ENCODE data around the gene ARHGAP5. TPM values are rescaled to one million over a fixed set of nuclear protein-coding genes. Genes with fewer than 3 reads are reported as not detected.

The ARHGAP5 gene
- total and polyA plus RNA-seq, 9 of the 15 experiments (the other 6 are each of a cell fraction or from before 2014, with no cell fraction given) = 3.1 to 21.8 (median 12.1) TPM

DNA sequence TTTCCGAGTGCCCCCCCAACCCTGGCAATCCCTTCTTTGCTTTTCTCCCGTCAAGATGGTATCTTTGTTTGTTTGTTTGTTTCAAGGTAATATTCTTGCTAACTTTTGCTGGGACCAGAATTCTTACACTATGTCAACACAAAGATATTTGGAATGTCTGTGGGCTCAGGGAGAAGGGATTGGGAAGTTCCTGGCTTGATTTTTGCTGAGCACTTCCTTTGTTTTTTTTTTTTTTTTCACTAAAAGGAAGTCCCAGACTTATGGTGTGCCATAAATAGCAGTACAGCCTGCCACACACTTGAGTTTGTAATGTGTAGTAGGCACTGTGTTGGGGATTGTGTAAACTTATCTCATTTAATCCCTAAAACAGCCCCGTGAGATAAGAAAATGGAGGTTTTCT lies 113.6 kb downstream of the ARHGAP5 start:
- H2AFZ ChIP-seq (ENCODE audit: low read depth, low read length) = no peak overlapping the region
- no peak for FAIRE-seq
- no peak overlapping the region for H3K4me3 ChIP-seq
- H4K20me1 ChIP-seq (replicated peaks; ENCODE audit: control insufficient read depth, insufficient read depth, low read length) = no peaks in the 10 kb centered on the region
- intact Hi-C loops (cut with micrococcal nuclease) (no loop called here), in situ Hi-C loops (cut with MboI) (no loop called here)
- ChIA-PET CTCF (ENCODE audit: low intra/inter-chr PET ratio) (no interaction called here), POLR2A (no interaction called here)
- no peak overlapping the region for H3K4me2 ChIP-seq (ENCODE audit: insufficient read depth, low read length)
- no TSS peak for BruUV-seq (replicated peaks)
- H3K36me3 ChIP-seq (ENCODE audit: control insufficient read depth, insufficient read depth, low read length) = no peaks in the 10 kb centered on the region
- H3K4me1 ChIP-seq (replicated peaks in 1 of 2; ENCODE audit: control insufficient read depth in 2 of 2, insufficient read depth in 2 of 2, low read length in 2 of 2) = no peaks in the 10 kb centered on the region; a peak in 1 of 5 replicates
- no peak overlapping the region for H3K27ac ChIP-seq (ENCODE audit: extremely low read depth, low read depth, low read length)
- 4% methylated on average over 3 of the region's 3 CpGs for WGBS (ENCODE audit: insufficient coverage, low coverage, missing lambda C conversion rate)
- H3K27me3 ChIP-seq (ENCODE audit: control insufficient read depth in 2 of 2, insufficient read depth in 2 of 2, low read length in 2 of 2) = no peaks in the 10 kb centered on the region
- ATAC-seq = no peak
- TF ChIP-seq DMBX1 (CRISPR knock-in tag; IDR thresholded peaks at IDR 0.05; ENCODE audit: borderline replicate concordance) (no peak), KLF1 (tag; IDR thresholded peaks at IDR 0.05) (no peak)
- no peak overlapping the region for H3K9ac ChIP-seq (ENCODE audit: insufficient read depth in 1 of 2, low read depth in 2 of 2, low read length in 2 of 2)
- no peak for DNase-seq (ENCODE audit: extremely low read depth in 1 of 4, low spot score in 3 of 4)
- H3K9me3 ChIP-seq (replicated peaks; ENCODE audit: control insufficient read depth, insufficient read depth, low read depth, low read length) = no peaks in the 10 kb centered on the region
- H3K79me2 ChIP-seq (ENCODE audit: control insufficient read depth, insufficient read depth, low read length) = no peaks in the 10 kb centered on the region
- no peaks in the 10 kb centered on the region for H3K9me1 ChIP-seq (ENCODE audit: control insufficient read depth, insufficient read depth, low read length)

- Histone ChIP-seq H3K27me3 (ENCODE audit: control insufficient read depth in 2 of 2, insufficient read depth in 2 of 2, low read length in 2 of 2) (no peaks in the 10 kb centered on the region; a peak in 1 of 5 replicates), H3K9me1 (ENCODE audit: control insufficient read depth, insufficient read depth, low read length) (no peaks in the 10 kb centered on the region), H3K4me2 (ENCODE audit: insufficient read depth, low read length) (no peak overlapping the region), H3K4me3 (no peak overlapping the region), H4K20me1 (replicated peaks; ENCODE audit: control insufficient read depth, insufficient read depth, low read length) (no peaks in the 10 kb centered on the region), H3K36me3 (ENCODE audit: control insufficient read depth, insufficient read depth, low read length) (no peaks in the 10 kb centered on the region), H3K27ac (ENCODE audit: extremely low read depth, low read depth, low read length) (no peak overlapping the region), H3K4me1 (replicated peaks in 1 of 2; ENCODE audit: control insufficient read depth in 2 of 2, insufficient read depth in 2 of 2, low read length in 2 of 2) (no peaks in the 10 kb centered on the region; a peak in 1 of 5 replicates), H3K9me3 (replicated peaks; ENCODE audit: control insufficient read depth, insufficient read depth, low read depth, low read length) (no peaks in the 10 kb centered on the region), H2AFZ (ENCODE audit: low read depth, low read length) (no peak overlapping the region), H3K79me2 (ENCODE audit: control insufficient read depth, insufficient read depth, low read length) (no peaks in the 10 kb centered on the region), H3K9ac (ENCODE audit: insufficient read depth in 1 of 2, low read depth in 2 of 2, low read length in 2 of 2) (no peak overlapping the region)
- intact Hi-C loops (cut with micrococcal nuclease) (no loop called here), in situ Hi-C loops (cut with MboI) (no loop called here)
- CTCF ChIA-PET (ENCODE audit: low intra/inter-chr PET ratio) = no interaction called here
- DNase-seq (ENCODE audit: extremely low read depth in 1 of 4, low spot score in 3 of 4) = no peak
- 5% methylated on average over 2 of the region's 2 CpGs for WGBS (ENCODE audit: insufficient coverage, low coverage, missing lambda C conversion rate)
- POLR2A ChIA-PET = no interaction called here
- ATAC-seq = no peak
- no TSS peak for BruUV-seq (replicated peaks)
- FAIRE-seq = no peak
- TF ChIP-seq ZNF140 (CRISPR knock-in tag; IDR thresholded peaks at IDR 0.05) = no peak
- no peak for TF ChIP-seq HNRNPH1 (optimal IDR thresholded peaks at IDR 0.05; ENCODE audit: low read depth, low read length)
- no peak for TF ChIP-seq CBX5 (IDR thresholded peaks at IDR 0.05; ENCODE audit: borderline replicate concordance, low read depth)
- no peak for TF ChIP-seq SMAD2 (IDR thresholded peaks at IDR 0.05; ENCODE audit: low read depth, low read length)
- no peak for TF ChIP-seq HDAC6 (IDR thresholded peaks at IDR 0.05; ENCODE audit: low read depth, low read length)
- TF ChIP-seq PURB (CRISPR knock-in tag; IDR thresholded peaks at IDR 0.05; ENCODE audit: low read depth) = no peak
- no peak for TF ChIP-seq ZNF253 (CRISPR knock-in tag; conservative IDR thresholded peaks at IDR 0.05)
- no peak for TF ChIP-seq WHSC1 (IDR thresholded peaks at IDR 0.05; ENCODE audit: low read length)
- no peak for TF ChIP-seq CEBPG (CRISPR knock-in tag; IDR thresholded peaks at IDR 0.05)
- no peak for TF ChIP-seq CEBPG (tag; conservative IDR thresholded peaks at IDR 0.05 in 1 of 2, IDR thresholded peaks at IDR 0.05 in 1 of 2)
- TF ChIP-seq POLR2AphosphoS5 (IDR thresholded peaks at IDR 0.05; ENCODE audit: control insufficient read depth, insufficient read depth, low read depth, low read length) = no peak
- TF ChIP-seq RBM22 (IDR thresholded peaks at IDR 0.05; ENCODE audit: low read depth, low read length, poor library complexity, severe bottlenecking) = no peak
- TF ChIP-seq, protein P1, sequence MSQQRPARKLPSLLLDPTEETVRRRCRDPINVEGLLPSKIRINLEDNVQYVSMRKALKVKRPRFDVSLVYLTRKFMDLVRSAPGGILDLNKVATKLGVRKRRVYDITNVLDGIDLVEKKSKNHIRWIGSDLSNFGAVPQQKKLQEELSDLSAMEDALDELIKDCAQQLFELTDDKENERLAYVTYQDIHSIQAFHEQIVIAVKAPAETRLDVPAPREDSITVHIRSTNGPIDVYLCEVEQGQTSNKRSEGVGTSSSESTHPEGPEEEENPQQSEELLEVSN (IDR thresholded peaks at IDR 0.05; ENCODE audit: borderline replicate concordance in 1 of 2, extremely low read depth in 1 of 2, insufficient read depth in 1 of 2, insufficient read length in 1 of 2, low read depth in 1 of 2, low read length in 1 of 2, poor library complexity in 1 of 2, severe bottlenecking in 1 of 2) = no peak
Measured at GRCh38 chr14:32192712-32193373, 115.7 kb downstream of the ARHGAP5 start.

Measured in K562 (cell line).